ENCODE results near the gene PLCL1.

DNA sequence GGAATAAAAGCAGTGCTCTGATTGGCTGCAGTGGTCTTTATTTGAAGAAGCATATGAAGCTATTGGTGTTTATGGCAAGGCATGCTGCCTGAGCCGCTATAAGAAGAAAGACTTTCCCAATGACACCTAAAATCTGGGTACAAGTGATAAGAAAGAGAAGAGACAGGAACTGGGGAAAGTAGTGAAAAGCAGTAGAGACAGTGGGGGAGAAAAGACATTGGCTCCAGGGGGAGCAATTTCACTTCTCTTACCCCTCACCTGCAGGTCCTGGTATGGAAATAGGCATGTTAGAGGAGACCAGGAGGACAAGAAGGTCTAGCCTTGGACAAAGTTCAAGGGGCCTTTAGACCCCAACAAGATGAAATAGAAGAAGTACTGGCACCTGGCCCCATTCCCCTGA lies 47.1 kb downstream of the PLCL1 start:
- TF ChIP-seq, protein P1, sequence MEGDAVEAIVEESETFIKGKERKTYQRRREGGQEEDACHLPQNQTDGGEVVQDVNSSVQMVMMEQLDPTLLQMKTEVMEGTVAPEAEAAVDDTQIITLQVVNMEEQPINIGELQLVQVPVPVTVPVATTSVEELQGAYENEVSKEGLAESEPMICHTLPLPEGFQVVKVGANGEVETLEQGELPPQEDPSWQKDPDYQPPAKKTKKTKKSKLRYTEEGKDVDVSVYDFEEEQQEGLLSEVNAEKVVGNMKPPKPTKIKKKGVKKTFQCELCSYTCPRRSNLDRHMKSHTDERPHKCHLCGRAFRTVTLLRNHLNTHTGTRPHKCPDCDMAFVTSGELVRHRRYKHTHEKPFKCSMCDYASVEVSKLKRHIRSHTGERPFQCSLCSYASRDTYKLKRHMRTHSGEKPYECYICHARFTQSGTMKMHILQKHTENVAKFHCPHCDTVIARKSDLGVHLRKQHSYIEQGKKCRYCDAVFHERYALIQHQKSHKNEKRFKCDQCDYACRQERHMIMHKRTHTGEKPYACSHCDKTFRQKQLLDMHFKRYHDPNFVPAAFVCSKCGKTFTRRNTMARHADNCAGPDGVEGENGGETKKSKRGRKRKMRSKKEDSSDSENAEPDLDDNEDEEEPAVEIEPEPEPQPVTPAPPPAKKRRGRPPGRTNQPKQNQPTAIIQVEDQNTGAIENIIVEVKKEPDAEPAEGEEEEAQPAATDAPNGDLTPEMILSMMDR (IDR thresholded peaks at IDR 0.05) = peak in 1 of 7 experiments; percentile 6
- no peak for TF ChIP-seq POLR2AphosphoS5 (IDR thresholded peaks at IDR 0.05)
